SK-N-SH (cell line): ENCODE data around the gene RNF212. TPM values are rescaled to one million over a fixed set of nuclear protein-coding genes. Genes with fewer than 3 reads are reported as not detected.

ENCODE experiments used
- CTCF ChIA-PET: fragments of 300-600, 350-600 bp; formaldehyde crosslinking; extraction: SDS; loops from one replicate; lab custom pipeline; 2021; lab: Yijun Ruan, JAX
- POLR2A ChIA-PET: fragments of 350-600 bp; sonication (Branson Sonifier 250); formaldehyde crosslinking; extraction: SDS; loops from one replicate; lab custom pipeline; 2020; ENCODE audit warnings: antibody characterized with exemption, inconsistent platforms; lab: Yijun Ruan, JAX
- DNase-seq: peaks from one replicate; pipeline ENCODE4 v3.0.0; 2012
- H2AFZ ChIP-seq: fragments of 200-600 bp; sonication (generic); 2 replicates; pipeline ENCODE4 v1.8.1; 2016; ENCODE audit warnings: antibody characterized with exemption, mild to moderate bottlenecking, low read depth
- H3F3A ChIP-seq: fragments of 200-600 bp; sonication (generic); replicated peaks from 2 replicates; pipeline ENCODE3; 2016; ENCODE audit warnings: antibody characterized with exemption, mild to moderate bottlenecking; ENCODE audit not compliant: insufficient read depth
- H3K27ac ChIP-seq, 2 experiments: fragments of 200-500 bp in 1 of 2; fragments of 200-600 bp in 1 of 2; sonication (Bioruptor generic) in 1 of 2; sonication (generic), shearing (Covaris generic) in 1 of 2; 2 replicates each; pipeline versions ENCODE4 v1.5.1 to v1.6.1; 2014 to 2016; ENCODE audit warnings: low read depth in 2 of 2, inconsistent platforms in 1 of 2, low read length in 1 of 2, mild to moderate bottlenecking in 1 of 2, mixed read lengths in 1 of 2
- H3K27me3 ChIP-seq: fragments of 200-600 bp; sonication (generic), shearing (Covaris generic); 2 replicates; pipeline ENCODE4 v1.6.1; 2016; ENCODE audit warnings: mixed run types; ENCODE audit not compliant: insufficient read depth
- H3K36me3 ChIP-seq, 2 experiments: fragments of 200-500 bp in 1 of 2; fragments of 200-600 bp in 1 of 2; sonication (Bioruptor generic) in 1 of 2; sonication (generic) in 1 of 2; replicated peaks in 1 of 2; 2 replicates each; pipeline versions ENCODE3 to v1.5.1; 2014 to 2016; ENCODE audit warnings: low read length in 1 of 2, mild to moderate bottlenecking in 1 of 2; ENCODE audit not compliant: insufficient read depth in 2 of 2, control insufficient read depth in 1 of 2
- H3K4me1 ChIP-seq, 2 experiments: fragments of 200-500 bp in 1 of 2; fragments of 200-600 bp in 1 of 2; sonication (Bioruptor generic) in 1 of 2; sonication (generic), shearing (Covaris generic) in 1 of 2; 2 replicates each; pipeline versions ENCODE4 v1.5.1 to v1.6.1; 2014 to 2016; ENCODE audit warnings: low read depth in 1 of 2, low read length in 1 of 2, mixed run types in 1 of 2; ENCODE audit not compliant: insufficient read depth in 2 of 2, control insufficient read depth in 1 of 2
- H3K4me2 ChIP-seq: fragments of 200-600 bp; sonication (generic), shearing (Covaris generic); 2 replicates; pipeline ENCODE4 v1.6.1; 2017; ENCODE audit warnings: mixed run types
- H3K4me3 ChIP-seq, 2 experiments: fragments of 200-500 bp in 1 of 2; fragments of 200-600 bp in 1 of 2; sonication (Bioruptor generic) in 1 of 2; sonication (generic), shearing (Covaris generic) in 1 of 2; 2 replicates each; pipeline versions ENCODE4 v1.5.1 to v1.8.1; 2014 to 2016; ENCODE audit warnings: low read depth in 2 of 2, inconsistent platforms in 1 of 2, low read length in 1 of 2, mild to moderate bottlenecking in 1 of 2, mixed read lengths in 1 of 2, moderate library complexity in 1 of 2
- H3K79me2 ChIP-seq: fragments of 200-600 bp; sonication (generic); 2 replicates; pipeline ENCODE4 v1.8.1; 2017; ENCODE audit warnings: mild to moderate bottlenecking; ENCODE audit not compliant: insufficient read depth
- H3K9ac ChIP-seq: fragments of 200-600 bp; sonication (generic); 2 replicates; pipeline ENCODE4 v1.6.1; 2017; ENCODE audit warnings: mixed run types
- H3K9me2 ChIP-seq: fragments of 200-600 bp; sonication (generic); 2 replicates; pipeline ENCODE4 v1.6.1; 2017; ENCODE audit warnings: mixed run types
- H3K9me3 ChIP-seq: fragments of 200-600 bp; sonication (generic); 2 replicates; pipeline ENCODE4 v1.6.1; 2017; ENCODE audit warnings: mixed run types, mild to moderate bottlenecking, moderate library complexity
- H4K20me1 ChIP-seq: fragments of 200-600 bp; sonication (generic); 2 replicates; pipeline ENCODE4 v1.6.1; 2017; ENCODE audit warnings: mild to moderate bottlenecking, mixed run types; ENCODE audit not compliant: insufficient read depth
- EP300 ChIP-seq, 2 experiments: IDR thresholded peaks; 2 replicates each; pipeline versions ENCODE4 v1.4.0 to v1.6.1; 2012; ENCODE audit warnings: borderline replicate concordance in 1 of 2, low read depth in 1 of 2, low read length in 1 of 2
- MXI1 ChIP-seq: IDR thresholded peaks from 2 replicates; pipeline ENCODE4 v1.6.1; 2012; ENCODE audit warnings: mild to moderate bottlenecking, low read depth, low read length, improper control_type of control experiment
- RAD21 ChIP-seq: IDR thresholded peaks from 2 replicates; pipeline ENCODE4 v1.6.1; 2012; ENCODE audit warnings: mild to moderate bottlenecking, low read length
- SMC3 ChIP-seq: IDR thresholded peaks from 2 replicates; pipeline ENCODE4 v1.6.1; 2012; ENCODE audit warnings: low read depth, low read length, improper control_type of control experiment
- TEAD4 ChIP-seq: IDR thresholded peaks from 2 replicates; pipeline ENCODE4 v1.4.0; 2012; ENCODE audit warnings: mild to moderate bottlenecking, borderline replicate concordance; ENCODE audit not compliant: insufficient read depth
- WGBS: methylation state at CpG from one replicate; pipeline ENCODE4 v1.1.6; 2017; ENCODE audit warnings: low lambda C conversion rate; 5-methylcytosine and 5-hydroxymethylcytosine counted together
- polyA plus RNA-seq, 3 experiments: library from polyadenylated mRNA; depleted of rRNA; stranded (reverse); fragments of >200 nt; gene quantifications; 2 replicates each; pipeline ENCODE4 v1.2.3, GENCODE V29; 2012
- TF ChIP-seq, protein P1 (sequence below): fragments of 200-600 bp; sonication (generic); IDR thresholded peaks from 2 replicates; pipeline ENCODE4 v1.6.1; 2017; ENCODE audit warnings: antibody characterized with exemption, mild to moderate bottlenecking, moderate library complexity

Gene RNF212
- polyA plus RNA-seq, 1 of the 3 experiments (the other 2 are of a cell fraction): 7.0 TPM

DNA sequence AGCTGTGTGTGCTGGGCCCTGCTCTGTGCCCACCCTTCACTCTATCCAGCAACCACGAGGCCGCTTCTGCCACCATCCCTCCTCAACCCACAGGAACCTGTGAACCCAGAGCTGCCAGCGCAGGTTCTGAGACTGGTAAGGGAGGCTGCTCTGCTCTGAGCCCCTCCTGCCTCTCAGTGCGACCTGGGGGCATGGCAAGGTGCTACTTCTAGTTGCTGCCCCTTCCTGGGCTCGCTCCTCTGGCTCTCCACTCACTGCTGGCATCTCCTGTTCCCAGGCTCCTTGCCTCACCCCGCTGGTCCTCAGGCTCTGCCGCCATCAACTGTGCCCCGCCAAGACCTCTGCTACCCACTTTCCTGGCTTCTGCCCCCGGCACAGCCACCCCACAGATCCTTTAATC is 39.3 kb downstream of the RNF212 start (continued):
- no peak for TF ChIP-seq MXI1
- TF ChIP-seq, all 33 proteins: peak for 0

- whole genome bisulfite sequencing: 16% methylated on average over 11 of the region's 11 CpGs
- CTCF ChIA-PET: interaction anchor here (0.7 to 1.2 kb wide), 4 partner anchors 8 to 204 kb away, joined by 3 to 4 read pairs (median 4); no protein-coding TSS in a partner anchor
These were observed 40.4 kb downstream of the RNF212 start for GRCh38 chr4:1072830-1073446.

GRCh38 chr4:1069394-1069793 is 44.0 kb downstream of the RNF212 start:
- Histone ChIP-seq H3F3A (peaks cover 6% of the 10 kb centered on the region), H3K9me3 (peaks cover 6% of the 10 kb centered on the region; the same call in 1 of the 2 replicates), H3K9me2 (no peaks in the 10 kb centered on the region), H3K4me3 (no peak overlapping the region), H3K36me3 (no peaks in the 10 kb centered on the region), H3K9ac (no peak overlapping the region), H3K79me2 (no peaks in the 10 kb centered on the region), H3K4me2 (no peak overlapping the region), H2AFZ (no peak overlapping the region), H3K27ac (no peak overlapping the region), H3K27me3 (peaks cover 27% of the 10 kb centered on the region), H3K4me1 (no peaks in the 10 kb centered on the region), H4K20me1 (no peaks in the 10 kb centered on the region)
- TF ChIP-seq EP300 (IDR thresholded peaks at IDR 0.05; ENCODE audit: borderline replicate concordance in 1 of 2, low read depth in 1 of 2, low read length in 1 of 2) (no peak), TEAD4 (no peak)
- 69% methylated on average over 7 of the region's 7 CpGs for WGBS
- POLR2A ChIA-PET: no interaction called here
- DNase-seq: no peak
- CTCF ChIA-PET: no interaction called here

More at GRCh38 chr4:1072830-1073446, 40.4 kb downstream of the RNF212 start:
- peak; percentile 61 for DNase-seq
- Histone ChIP-seq H3K4me1 (no peaks in the 10 kb centered on the region), H2AFZ (no peak overlapping the region), H3K9ac (no peak overlapping the region), H3K27me3 (peaks cover 31% of the 10 kb centered on the region), H3K27ac (no peak overlapping the region), H3K4me2 (no peak overlapping the region), H3K9me3 (peaks cover 6% of the 10 kb centered on the region; the same call in 1 of the 2 replicates), H3K79me2 (no peaks in the 10 kb centered on the region), H3K4me3 (no peak overlapping the region), H3K9me2 (no peaks in the 10 kb centered on the region), H4K20me1 (no peaks in the 10 kb centered on the region), H3K36me3 (no peaks in the 10 kb centered on the region), H3F3A (peaks cover 6% of the 10 kb centered on the region)
- TF ChIP-seq SMC3 (peak; percentile 41; the same call in 1 of the 2 replicates), EP300 (IDR thresholded peaks at IDR 0.05; ENCODE audit: borderline replicate concordance in 1 of 2, low read depth in 1 of 2, low read length in 1 of 2) (no peak), RAD21 (peak; percentile 34)
- TF ChIP-seq, protein P1, sequence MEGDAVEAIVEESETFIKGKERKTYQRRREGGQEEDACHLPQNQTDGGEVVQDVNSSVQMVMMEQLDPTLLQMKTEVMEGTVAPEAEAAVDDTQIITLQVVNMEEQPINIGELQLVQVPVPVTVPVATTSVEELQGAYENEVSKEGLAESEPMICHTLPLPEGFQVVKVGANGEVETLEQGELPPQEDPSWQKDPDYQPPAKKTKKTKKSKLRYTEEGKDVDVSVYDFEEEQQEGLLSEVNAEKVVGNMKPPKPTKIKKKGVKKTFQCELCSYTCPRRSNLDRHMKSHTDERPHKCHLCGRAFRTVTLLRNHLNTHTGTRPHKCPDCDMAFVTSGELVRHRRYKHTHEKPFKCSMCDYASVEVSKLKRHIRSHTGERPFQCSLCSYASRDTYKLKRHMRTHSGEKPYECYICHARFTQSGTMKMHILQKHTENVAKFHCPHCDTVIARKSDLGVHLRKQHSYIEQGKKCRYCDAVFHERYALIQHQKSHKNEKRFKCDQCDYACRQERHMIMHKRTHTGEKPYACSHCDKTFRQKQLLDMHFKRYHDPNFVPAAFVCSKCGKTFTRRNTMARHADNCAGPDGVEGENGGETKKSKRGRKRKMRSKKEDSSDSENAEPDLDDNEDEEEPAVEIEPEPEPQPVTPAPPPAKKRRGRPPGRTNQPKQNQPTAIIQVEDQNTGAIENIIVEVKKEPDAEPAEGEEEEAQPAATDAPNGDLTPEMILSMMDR: peak; percentile 66
- POLR2A ChIA-PET: no interaction called here
